ENCODE data around the gene SPP1. TPM values are rescaled to one million over a fixed set of nuclear protein-coding genes. Genes with fewer than 3 reads are reported as not detected.

Gene SPP1
- total and polyA plus RNA-seq, 9 of the 15 experiments (the other 6 are each of a cell fraction or from before 2014, with no cell fraction given) = 0.10 to 0.64 TPM; not detected in 7

GRCh38 chr4:87985887-87986200 is 10.3 kb downstream of the SPP1 start (continued):
- no peak for TF ChIP-seq PRDM10 (IDR thresholded peaks at IDR 0.05; ENCODE audit: partially characterized antibody)
- no peak for TF ChIP-seq CHD1 (IDR thresholded peaks at IDR 0.05; ENCODE audit: low read length)
- no peak for TF ChIP-seq EWSR1 (IDR thresholded peaks at IDR 0.05; ENCODE audit: borderline replicate concordance, low read depth, partially characterized antibody)
- no peak for TF ChIP-seq DIDO1 (tag; IDR thresholded peaks at IDR 0.05; ENCODE audit: low read depth)
- no peak for TF ChIP-seq TAF15 (IDR thresholded peaks at IDR 0.05; ENCODE audit: low read depth, low read length)

GRCh38 chr4:87986508-87986907 is 11.0 kb downstream of the SPP1 start:
- FAIRE-seq (no peak), DNase-seq (ENCODE audit: extremely low read depth in 1 of 4, low spot score in 3 of 4) (no peak), ATAC-seq (no peak)
- Histone ChIP-seq H3K4me2 (ENCODE audit: insufficient read depth, low read length) (no peak overlapping the region), H3K9ac (ENCODE audit: insufficient read depth in 1 of 2, low read depth in 2 of 2, low read length in 2 of 2) (no peak overlapping the region), H2AFZ (ENCODE audit: low read depth, low read length) (no peak overlapping the region), H3K79me2 (ENCODE audit: control insufficient read depth, insufficient read depth, low read length) (no peaks in the 10 kb centered on the region), H3K27ac (ENCODE audit: extremely low read depth, low read depth, low read length) (no peak overlapping the region), H3K9me1 (ENCODE audit: control insufficient read depth, insufficient read depth, low read length) (no peaks in the 10 kb centered on the region), H3K9me3 (replicated peaks; ENCODE audit: control insufficient read depth, insufficient read depth, low read depth, low read length) (no peaks in the 10 kb centered on the region), H4K20me1 (replicated peaks; ENCODE audit: control insufficient read depth, insufficient read depth, low read length) (no peaks in the 10 kb centered on the region), H3K36me3 (ENCODE audit: control insufficient read depth, insufficient read depth, low read length) (no peaks in the 10 kb centered on the region), H3K4me1 (replicated peaks in 1 of 2; ENCODE audit: control insufficient read depth in 2 of 2, insufficient read depth in 2 of 2, low read length in 2 of 2) (no peaks in the 10 kb centered on the region), H3K4me3 (no peak overlapping the region), H3K27me3 (ENCODE audit: control insufficient read depth in 2 of 2, insufficient read depth in 2 of 2, low read length in 2 of 2) (peaks cover 0 to 3% of the 10 kb centered on the region in 2 experiments; a peak in 2 of 5 replicates)
- BruUV-seq (replicated peaks) = no TSS peak
- in situ Hi-C loops (cut with MboI) (no loop called here), intact Hi-C loops (cut with micrococcal nuclease) (no loop called here)
- 1% methylated on average over 8 of the region's 9 CpGs for WGBS (ENCODE audit: insufficient coverage, low coverage, missing lambda C conversion rate)
- POLR2A ChIA-PET = no interaction called here
- CTCF ChIA-PET (ENCODE audit: low intra/inter-chr PET ratio) = no interaction called here
- TF ChIP-seq HES1 (IDR thresholded peaks at IDR 0.05; ENCODE audit: low read depth) (no peak), BMI1 (IDR thresholded peaks at IDR 0.05; ENCODE audit: low read length) (no peak), FOXK2 (conservative IDR thresholded peaks at IDR 0.05 in 1 of 2, IDR thresholded peaks at IDR 0.05 in 1 of 2; ENCODE audit: low read depth in 2 of 2) (no peak), ZFP91 (CRISPR knock-in tag; IDR thresholded peaks at IDR 0.05) (no peak), ZNF174 (CRISPR knock-in tag; IDR thresholded peaks at IDR 0.05) (no peak), TFE3 (CRISPR knock-in tag; IDR thresholded peaks at IDR 0.05) (no peak), YY1 (IDR thresholded peaks at IDR 0.05; ENCODE audit: borderline replicate concordance in 1 of 3, control insufficient read depth in 1 of 3, extremely low read depth in 1 of 3, insufficient read depth in 3 of 3, insufficient read length in 1 of 3, insufficient replicate concordance in 2 of 3, low read depth in 1 of 3, low read length in 2 of 3) (no peak), SP2 (IDR thresholded peaks at IDR 0.05; ENCODE audit: extremely low read depth, low read depth, low read length, poor library complexity, severe bottlenecking) (no peak)

Measured in K562 (cell line).